Panc1 (cell line): ENCODE measurements around the gene GPD2. TPM values are rescaled to one million over a fixed set of nuclear protein-coding genes. Genes with fewer than 3 reads are reported as not detected.

Experiments
- ATAC-seq: fragments of 200-7000 bp; cut with Tn5 transposase; 2 replicates; pipeline ENCODE4 v1.9.1; 2020; ENCODE audit warnings: mild to moderate bottlenecking, moderate library complexity
- BruUV-seq: library from RNA; stranded (reverse); fragments of 400-500 nt; replicated peaks from 2 replicates; lab custom pipeline; 2021; lab: Mats Ljungman, UMichigan
- CTCF ChIA-PET: fragments of 300-600 bp; sonication (Branson Sonifier 250); formaldehyde crosslinking; loops from one replicate; lab custom pipeline; 2022; ENCODE audit warnings: antibody characterized with exemption; lab: Charles Lee
- POLR2A ChIA-PET: fragments of 300-600 bp; sonication (Branson Sonifier 250); formaldehyde crosslinking; loops from one replicate; lab custom pipeline; 2022; ENCODE audit warnings: antibody characterized with exemption; lab: Charles Lee
- DNase-seq: peaks from one replicate; pipeline ENCODE4 v3.0.0-alpha.2; 2010; ENCODE audit warnings: low read depth, low spot score
- H3K27ac ChIP-seq: 2 replicates; pipeline ENCODE4 v1.5.1; 2011; ENCODE audit warnings: mild to moderate bottlenecking, low read length, inconsistent platforms
- H3K27me3 ChIP-seq: fragments of 200-500 bp; sonication (Bioruptor generic); 2 replicates; pipeline ENCODE4 v1.6.0; 2014; ENCODE audit warnings: low read length, inconsistent platforms; ENCODE audit not compliant: control insufficient read depth, insufficient read depth
- H3K36me3 ChIP-seq: fragments of 200-500 bp; sonication (Bioruptor generic); 2 replicates; pipeline ENCODE4 v1.5.1; 2014; ENCODE audit warnings: inconsistent platforms, mild to moderate bottlenecking, low read length, moderate library complexity; ENCODE audit not compliant: control insufficient read depth, insufficient read depth
- H3K4me1 ChIP-seq: 2 replicates; pipeline ENCODE4 v1.5.1; 2011; ENCODE audit warnings: inconsistent platforms, mild to moderate bottlenecking, low read length, moderate library complexity; ENCODE audit not compliant: control insufficient read depth, insufficient read depth
- H3K4me3 ChIP-seq, 2 experiments: 2 replicates each; pipeline ENCODE4 v1.5.1; 2011 to 2012; ENCODE audit warnings: low read depth in 2 of 2, low read length in 2 of 2, mild to moderate bottlenecking in 2 of 2, inconsistent platforms in 1 of 2, moderate library complexity in 1 of 2
- H3K9me3 ChIP-seq: fragments of 200-500 bp; sonication (Bioruptor generic); 2 replicates; pipeline ENCODE4 v1.5.1; 2014; ENCODE audit warnings: low read depth, mild to moderate bottlenecking, inconsistent platforms, low read length, moderate library complexity; ENCODE audit not compliant: control insufficient read depth, insufficient read depth
- CTCF ChIP-seq: fragments of 450-650 bp; IDR thresholded peaks from 2 replicates; pipeline ENCODE4 v1.5.1; 2017; ENCODE audit warnings: mild to moderate bottlenecking
- POLR2AphosphoS5 ChIP-seq: IDR thresholded peaks from 2 replicates; pipeline ENCODE4 v1.6.1; 2012; ENCODE audit warnings: mild to moderate bottlenecking, low read depth, low read length, moderate library complexity
- SIN3A ChIP-seq: IDR thresholded peaks from 2 replicates; pipeline ENCODE4 v1.6.1; 2012; ENCODE audit warnings: low read depth, mild to moderate bottlenecking, low read length, moderate library complexity, borderline replicate concordance; ENCODE audit not compliant: insufficient read depth
- TCF7L2 ChIP-seq: IDR thresholded peaks from 2 replicates; pipeline ENCODE4 v1.6.1; 2011; ENCODE audit warnings: mild to moderate bottlenecking, low read depth, low read length, inconsistent platforms
- in situ Hi-C: cut with HindIII; loops from 2 replicates; pipeline ENCODE4 v1.10.0; 2016; ENCODE audit warnings: low sequenced_read_pairs, low pct_unique_long_range_greater_than_20kb
- intact Hi-C: fragments of 100-400 bp; cut with micrococcal nuclease; formaldehyde crosslinking; loops from one replicate; pipeline ENCODE4 v1.10.0; 2022; ENCODE audit not compliant: unreplicated experiment
- total RNA-seq: library from RNA; stranded (reverse); gene quantifications from one replicate; pipeline ENCODE4 v1.2.1, GENCODE V29; 2021; ENCODE audit not compliant: unreplicated experiment
- TF ChIP-seq, protein P1 (sequence below), 2 experiments: IDR thresholded peaks; 2 replicates each; pipeline ENCODE4 v1.6.1; 2011 to 2012; ENCODE audit warnings: low read depth in 2 of 2, control low read depth in 1 of 2, low read length in 1 of 2, mild to moderate bottlenecking in 1 of 2, moderate library complexity in 1 of 2; ENCODE audit not compliant: insufficient read depth in 1 of 2

GPD2 gene
- total RNA-seq, 1 experiment from 2014 or later = 27.5 TPM

DNA sequence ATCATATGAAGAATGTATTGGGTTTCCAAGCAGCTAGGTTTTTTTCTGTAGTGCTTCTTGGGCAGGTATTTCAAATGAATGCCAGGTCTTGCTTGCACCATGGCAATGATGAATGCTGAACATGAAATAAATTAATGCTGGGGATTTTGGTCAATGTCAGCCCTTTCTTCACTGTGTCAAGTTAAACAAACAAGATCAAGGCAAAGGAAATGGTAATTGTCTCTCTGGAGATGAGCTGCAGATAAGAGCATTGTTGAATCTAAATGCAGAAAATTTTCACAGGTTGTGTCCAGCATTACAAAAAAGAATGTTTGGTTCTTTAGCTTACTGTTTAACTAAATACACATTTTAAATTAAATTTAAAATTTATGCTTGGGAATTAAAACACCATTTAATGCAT, 144.3 kb downstream of the GPD2 start:
- Histone ChIP-seq H3K36me3 (no peaks in the 10 kb centered on the region), H3K4me1 (no peaks in the 10 kb centered on the region), H3K27me3 (no peaks in the 10 kb centered on the region), H3K27ac (no peak overlapping the region), H3K4me3 (no peak overlapping the region), H3K9me3 (no peaks in the 10 kb centered on the region)
- ChIA-PET POLR2A (no interaction called here), CTCF (no interaction called here)
- ATAC-seq (no peak), DNase-seq (no peak)
- intact Hi-C loops (loop anchor here (10.0 kb wide), 1 partner anchor 156 kb away; no protein-coding TSS in a partner anchor), in situ Hi-C loops (no loop called here)
- BruUV-seq = no TSS peak
- no peak for TF ChIP-seq TCF7L2

DNA sequence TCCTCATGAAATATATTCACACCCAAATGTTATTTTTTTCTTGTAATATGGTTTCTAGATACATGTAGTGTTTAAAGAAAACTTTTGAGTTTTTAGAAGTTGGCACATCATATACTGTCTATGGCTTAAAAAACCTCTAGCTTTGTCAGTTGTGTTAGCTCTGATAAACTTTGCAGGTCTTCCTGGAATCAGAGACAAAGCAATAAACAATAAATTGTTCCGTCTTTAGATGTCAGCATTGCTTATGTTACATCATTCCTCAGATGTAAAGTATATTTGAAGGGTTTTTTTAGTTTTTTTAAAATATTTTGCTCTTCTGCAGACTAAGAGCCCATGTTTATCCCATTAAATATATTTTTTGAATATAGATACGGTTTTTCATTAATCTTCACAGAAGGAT, 145.1 kb downstream of the GPD2 start:
- intact Hi-C loops (loop anchor here (10.0 kb wide), 1 partner anchor 156 kb away; no protein-coding TSS in a partner anchor), in situ Hi-C loops (no loop called here)
- ChIA-PET POLR2A (no interaction called here), CTCF (no interaction called here)
- BruUV-seq = no TSS peak
- ATAC-seq (no peak), DNase-seq (no peak)
- Histone ChIP-seq H3K36me3 (no peaks in the 10 kb centered on the region), H3K27me3 (no peaks in the 10 kb centered on the region), H3K4me3 (no peak overlapping the region), H3K4me1 (no peaks in the 10 kb centered on the region), H3K27ac (no peak overlapping the region), H3K9me3 (no peaks in the 10 kb centered on the region)
- TF ChIP-seq SIN3A (no peak), POLR2AphosphoS5 (no peak), CTCF (no peak), TCF7L2 (no peak)
- TF ChIP-seq, protein P1, sequence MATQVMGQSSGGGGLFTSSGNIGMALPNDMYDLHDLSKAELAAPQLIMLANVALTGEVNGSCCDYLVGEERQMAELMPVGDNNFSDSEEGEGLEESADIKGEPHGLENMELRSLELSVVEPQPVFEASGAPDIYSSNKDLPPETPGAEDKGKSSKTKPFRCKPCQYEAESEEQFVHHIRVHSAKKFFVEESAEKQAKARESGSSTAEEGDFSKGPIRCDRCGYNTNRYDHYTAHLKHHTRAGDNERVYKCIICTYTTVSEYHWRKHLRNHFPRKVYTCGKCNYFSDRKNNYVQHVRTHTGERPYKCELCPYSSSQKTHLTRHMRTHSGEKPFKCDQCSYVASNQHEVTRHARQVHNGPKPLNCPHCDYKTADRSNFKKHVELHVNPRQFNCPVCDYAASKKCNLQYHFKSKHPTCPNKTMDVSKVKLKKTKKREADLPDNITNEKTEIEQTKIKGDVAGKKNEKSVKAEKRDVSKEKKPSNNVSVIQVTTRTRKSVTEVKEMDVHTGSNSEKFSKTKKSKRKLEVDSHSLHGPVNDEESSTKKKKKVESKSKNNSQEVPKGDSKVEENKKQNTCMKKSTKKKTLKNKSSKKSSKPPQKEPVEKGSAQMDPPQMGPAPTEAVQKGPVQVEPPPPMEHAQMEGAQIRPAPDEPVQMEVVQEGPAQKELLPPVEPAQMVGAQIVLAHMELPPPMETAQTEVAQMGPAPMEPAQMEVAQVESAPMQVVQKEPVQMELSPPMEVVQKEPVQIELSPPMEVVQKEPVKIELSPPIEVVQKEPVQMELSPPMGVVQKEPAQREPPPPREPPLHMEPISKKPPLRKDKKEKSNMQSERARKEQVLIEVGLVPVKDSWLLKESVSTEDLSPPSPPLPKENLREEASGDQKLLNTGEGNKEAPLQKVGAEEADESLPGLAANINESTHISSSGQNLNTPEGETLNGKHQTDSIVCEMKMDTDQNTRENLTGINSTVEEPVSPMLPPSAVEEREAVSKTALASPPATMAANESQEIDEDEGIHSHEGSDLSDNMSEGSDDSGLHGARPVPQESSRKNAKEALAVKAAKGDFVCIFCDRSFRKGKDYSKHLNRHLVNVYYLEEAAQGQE (IDR thresholded peaks at IDR 0.05; ENCODE audit: insufficient read depth in 1 of 2, low read depth in 2 of 2, low read length in 1 of 2) = no peak

- in situ Hi-C loops = no loop called here
- CTCF ChIA-PET = no interaction called here
These were observed 149.3 kb downstream of the GPD2 start for GRCh38 chr2:156585457-156585856.

More at GRCh38 chr2:156585457-156585856, 149.3 kb downstream of the GPD2 start:
- DNase-seq = no peak
- no TSS peak for BruUV-seq
- no peak for TF ChIP-seq CTCF
- TF ChIP-seq, protein P1 (IDR thresholded peaks at IDR 0.05; ENCODE audit: insufficient read depth in 1 of 2, low read depth in 2 of 2, low read length in 1 of 2) = no peak
- no peak for TF ChIP-seq POLR2AphosphoS5
- no peak for TF ChIP-seq SIN3A
- TF ChIP-seq TCF7L2 = no peak
- no peak overlapping the region for H3K27ac ChIP-seq
- H3K4me3 ChIP-seq = no peak overlapping the region
- POLR2A ChIA-PET = interaction anchor here (0.5 kb wide), 1 partner anchor 251 kb away, joined by 4 read pairs; no protein-coding TSS in a partner anchor
- H3K36me3 ChIP-seq = no peaks in the 10 kb centered on the region
- intact Hi-C loops = loop anchor here (5.0 to 10.0 kb wide), 2 partner anchors 161 to 1213 kb away; no protein-coding TSS in a partner anchor
- no peaks in the 10 kb centered on the region for H3K27me3 ChIP-seq
- H3K9me3 ChIP-seq = no peaks in the 10 kb centered on the region
- no peaks in the 10 kb centered on the region for H3K4me1 ChIP-seq
- no peak for ATAC-seq
